Adrenal gland (tissue), 12 donors: ENCODE data around the gene CD53. TPM values are rescaled to one million over a fixed set of nuclear protein-coding genes. Genes with fewer than 3 reads are reported as not detected.

Source experiments
- DNase-seq, 7 donors: peaks; one replicate each; pipeline ENCODE4 v3.0.0-alpha.2; 2019 to 2020
- H3K27ac ChIP-seq, 5 donors: fragments of 200-600 bp; sonication (generic) in 4 of 5; 1 replicate in 3 of 5; 2 replicates in 2 of 5; pipeline versions ENCODE4 v1.5.1 to v1.8.0; 2016 to 2020; ENCODE audit warnings: mild to moderate bottlenecking in 1 of 5
- H3K27me3 ChIP-seq: fragments of 200-600 bp; 2 replicates; pipeline ENCODE4 v1.8.0; 2021
- H3K36me3 ChIP-seq, 2 donors: fragments of 200-600 bp; replicated peaks in 1 of 2; 1 replicate in 1 of 2; 2 replicates in 1 of 2; pipeline versions ENCODE4 v1.5.1 to v1.8.0; 2018 to 2022
- H3K4me1 ChIP-seq, 2 donors: fragments of 200-600 bp; replicated peaks in 1 of 2; 1 replicate in 1 of 2; 2 replicates in 1 of 2; pipeline versions ENCODE4 v1.5.1 to v1.8.0; 2018 to 2021
- H3K4me3 ChIP-seq, 4 donors: fragments of 200-600 bp; sonication (generic) in 3 of 4; one replicate each; pipeline ENCODE4 v1.5.1; 2016 to 2018
- H3K9me3 ChIP-seq, 3 donors: fragments of 200-600 bp; sonication (generic) in 1 of 3; replicated peaks in 1 of 3; 1 replicate in 2 of 3; 2 replicates in 1 of 3; pipeline versions ENCODE4 v1.5.1 to v1.8.0; 2016 to 2021
- POLR2A ChIP-seq, 2 donors: fragments of 450-650 bp; IDR thresholded peaks; one replicate each; pipeline ENCODE4 v1.6.1; 2017; ENCODE audit warnings: antibody characterized with exemption in 2 of 2, mild to moderate bottlenecking in 2 of 2, moderate library complexity in 1 of 2
- WGBS, 4 donors: extraction: QIAGEN DNeasy Blood & Tissue Kit in 2 of 4; methylation state at CpG; one replicate each; pipeline versions ENCODE4 v1.1.5 to v1.1.7; 2013 to 2017; 5-methylcytosine and 5-hydroxymethylcytosine counted together
- intact Hi-C, 2 donors: fragments of 100-400 bp; cut with DNase I; formaldehyde crosslinking; loops; one replicate each; pipeline versions ENCODE4 v1.14.1 to v1.15.0; 2022 to 2023
- polyA plus RNA-seq, 3 donors: library from polyadenylated mRNA; stranded (reverse); fragments of 200-250 nt in 2 of 3; fragments of 350-450 nt in 1 of 3; fragmentation: Illumina TruSeq in 1 of 3; extraction: RNeasy Lipid Tissue Mini Kit (QIAGEN cat#74804) in 1 of 3; gene quantifications; one replicate each; pipeline ENCODE4 v1.2.3, GENCODE V29; 2013 to 2014
- total RNA-seq, 9 donors: library from RNA; depleted of rRNA in 4 of 9; stranded (reverse); fragments of >200 nt in 4 of 9; fragments of 120-200 nt in 1 of 9; fragmentation: NEBNext Ultra II Directional in 1 of 9; extraction: Animal tissue kit (Norgen Biotek cat#: 25700) in 1 of 9; gene quantifications; one replicate each; pipeline versions ENCODE4 v1.1.0 to v1.2.4, GENCODE V29; 2013 to 2023
- TF ChIP-seq, protein P1 (sequence below), 6 experiments: fragments of 450-650 bp in 4 of 6; fragments of 200-600 bp in 2 of 6; sonication (generic) in 1 of 6; IDR thresholded peaks; 1 replicate in 5 of 6; 2 replicates in 1 of 6; pipeline versions ENCODE4 v1.5.1 to v1.8.0; 2016 to 2021; ENCODE audit warnings: antibody characterized with exemption in 6 of 6, mild to moderate bottlenecking in 2 of 6, moderate library complexity in 1 of 6
- donor health status: healthy with polysubstance abuse.
- donor health status: Bipolar disorder and iron deficiency.
- donor health status: DM: yes; HTN: yes; CAD: no.
- donor health status: DM: no; HTN: no; CAD: no.
- donor health status: DM: no; HTN: no; CAD: no.
- donor health status: DM: yes; HTN: yes; CAD: no.

CD53 gene
- total and polyA plus RNA-seq, 12 donors = 6.8 to 99.1 (median 37.9) TPM

DNA sequence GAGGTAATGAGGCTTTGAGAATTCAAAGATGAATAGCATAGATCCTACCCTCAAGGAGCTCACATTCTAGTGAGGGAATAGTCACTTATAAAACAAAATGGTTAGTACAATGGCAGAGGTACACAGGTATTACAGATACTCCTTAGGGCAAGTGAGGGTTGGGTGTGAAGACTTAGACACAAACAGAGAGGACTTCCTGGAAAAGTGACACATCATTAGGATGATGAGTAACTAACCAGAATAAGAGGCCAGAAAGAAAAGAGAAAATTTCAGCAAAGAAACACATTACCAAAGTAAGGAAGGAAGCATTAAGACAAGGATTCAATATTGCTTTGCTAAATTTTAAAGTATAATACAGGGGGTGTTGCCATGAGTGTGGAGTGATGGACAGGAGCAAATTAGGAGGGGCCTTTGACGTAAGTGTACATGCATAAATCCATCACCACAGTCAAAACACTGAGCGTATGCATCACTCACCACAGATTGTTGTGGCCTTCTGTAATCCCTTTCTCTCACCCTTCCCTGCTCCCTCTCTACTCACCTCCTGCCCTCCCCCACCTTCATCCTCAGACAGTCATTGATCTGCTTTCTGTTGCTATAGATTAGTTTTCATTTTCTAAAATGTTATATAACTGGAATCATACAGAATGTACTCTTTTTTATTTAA is 7.9 kb downstream of the CD53 start:
- 43 to 47% (median 44%) methylated on average over 2 of the region's 2 CpGs for WGBS, 4 donors
- H3K9me3 ChIP-seq = no peaks in the 10 kb centered on the region
- intact Hi-C loops = no loop called here
- peaks cover 0 to 5% of the 10 kb centered on the region in 2 donors for H3K4me1 ChIP-seq
- H3K4me3 ChIP-seq = no peak overlapping the region
- H3K27ac ChIP-seq = no peak overlapping the region
- no peaks in the 10 kb centered on the region for H3K36me3 ChIP-seq
- no peaks in the 10 kb centered on the region for H3K27me3 ChIP-seq
- TF ChIP-seq POLR2A (IDR thresholded peaks at IDR 0.05) = no peak
- TF ChIP-seq, protein P1, sequence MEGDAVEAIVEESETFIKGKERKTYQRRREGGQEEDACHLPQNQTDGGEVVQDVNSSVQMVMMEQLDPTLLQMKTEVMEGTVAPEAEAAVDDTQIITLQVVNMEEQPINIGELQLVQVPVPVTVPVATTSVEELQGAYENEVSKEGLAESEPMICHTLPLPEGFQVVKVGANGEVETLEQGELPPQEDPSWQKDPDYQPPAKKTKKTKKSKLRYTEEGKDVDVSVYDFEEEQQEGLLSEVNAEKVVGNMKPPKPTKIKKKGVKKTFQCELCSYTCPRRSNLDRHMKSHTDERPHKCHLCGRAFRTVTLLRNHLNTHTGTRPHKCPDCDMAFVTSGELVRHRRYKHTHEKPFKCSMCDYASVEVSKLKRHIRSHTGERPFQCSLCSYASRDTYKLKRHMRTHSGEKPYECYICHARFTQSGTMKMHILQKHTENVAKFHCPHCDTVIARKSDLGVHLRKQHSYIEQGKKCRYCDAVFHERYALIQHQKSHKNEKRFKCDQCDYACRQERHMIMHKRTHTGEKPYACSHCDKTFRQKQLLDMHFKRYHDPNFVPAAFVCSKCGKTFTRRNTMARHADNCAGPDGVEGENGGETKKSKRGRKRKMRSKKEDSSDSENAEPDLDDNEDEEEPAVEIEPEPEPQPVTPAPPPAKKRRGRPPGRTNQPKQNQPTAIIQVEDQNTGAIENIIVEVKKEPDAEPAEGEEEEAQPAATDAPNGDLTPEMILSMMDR (IDR thresholded peaks at IDR 0.05) = no peak
- DNase-seq = no peak

DNA sequence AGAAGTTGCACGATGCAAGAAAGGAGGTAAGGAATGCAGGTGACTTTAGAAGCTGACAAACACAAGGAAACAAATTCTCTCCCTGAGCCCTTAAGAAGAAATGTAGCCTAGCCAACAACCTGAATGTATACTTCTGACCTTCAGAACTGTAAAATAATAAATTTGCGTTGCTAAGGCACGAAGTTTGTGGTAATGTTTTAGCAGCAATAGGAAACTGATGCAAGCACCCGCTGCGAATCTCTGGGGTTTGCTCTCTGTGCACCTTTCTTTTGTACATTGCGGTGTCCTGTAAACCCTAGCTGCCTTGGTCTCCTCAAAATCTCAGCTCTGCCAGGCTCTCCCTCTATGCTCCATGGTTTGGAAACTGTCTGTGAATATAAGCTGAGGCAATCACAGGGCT is 15.1 kb downstream of the CD53 start:
- no peak for DNase-seq
- TF ChIP-seq, protein P1 (IDR thresholded peaks at IDR 0.05) = no peak
- TF ChIP-seq POLR2A (IDR thresholded peaks at IDR 0.05) = no peak

DNA sequence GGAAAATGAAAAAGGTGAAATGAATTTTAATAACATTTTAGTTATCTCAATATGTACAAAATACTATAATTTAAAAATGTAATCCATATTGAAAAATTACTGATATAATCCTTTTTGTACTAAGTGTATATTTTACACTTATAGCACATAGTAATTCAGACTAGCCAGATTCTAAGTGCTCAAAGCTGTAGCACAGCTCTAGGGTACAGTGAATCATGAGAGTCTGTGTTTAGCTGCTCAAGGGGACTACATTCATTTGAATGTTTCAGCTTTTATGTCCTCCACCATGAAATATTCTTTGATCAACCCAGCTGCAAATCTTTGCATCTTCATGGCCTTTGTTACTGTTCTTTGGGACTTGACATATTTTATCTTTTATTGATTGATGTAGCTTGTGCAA is 15.7 kb downstream of the CD53 start:
- no peak for DNase-seq
- Histone ChIP-seq H3K36me3 (no peaks in the 10 kb centered on the region), H3K9me3 (no peaks in the 10 kb centered on the region), H3K27me3 (no peaks in the 10 kb centered on the region), H3K27ac (no peak overlapping the region), H3K4me1 (no peaks in the 10 kb centered on the region), H3K4me3 (no peak overlapping the region)
- TF ChIP-seq, protein P1 (IDR thresholded peaks at IDR 0.05) = no peak
- TF ChIP-seq POLR2A (IDR thresholded peaks at IDR 0.05) = no peak
- intact Hi-C loops = no loop called here

More for the DNA sequence above, 15.1 kb downstream of the CD53 start:
- Histone ChIP-seq H3K9me3 (no peaks in the 10 kb centered on the region), H3K27ac (no peak overlapping the region), H3K4me1 (no peaks in the 10 kb centered on the region), H3K36me3 (no peaks in the 10 kb centered on the region), H3K4me3 (no peak overlapping the region), H3K27me3 (no peaks in the 10 kb centered on the region)
- intact Hi-C loops = no loop called here
- 67 to 86% (median 76%) methylated on average over 6 of the region's 6 CpGs for WGBS, 4 donors

DNA sequence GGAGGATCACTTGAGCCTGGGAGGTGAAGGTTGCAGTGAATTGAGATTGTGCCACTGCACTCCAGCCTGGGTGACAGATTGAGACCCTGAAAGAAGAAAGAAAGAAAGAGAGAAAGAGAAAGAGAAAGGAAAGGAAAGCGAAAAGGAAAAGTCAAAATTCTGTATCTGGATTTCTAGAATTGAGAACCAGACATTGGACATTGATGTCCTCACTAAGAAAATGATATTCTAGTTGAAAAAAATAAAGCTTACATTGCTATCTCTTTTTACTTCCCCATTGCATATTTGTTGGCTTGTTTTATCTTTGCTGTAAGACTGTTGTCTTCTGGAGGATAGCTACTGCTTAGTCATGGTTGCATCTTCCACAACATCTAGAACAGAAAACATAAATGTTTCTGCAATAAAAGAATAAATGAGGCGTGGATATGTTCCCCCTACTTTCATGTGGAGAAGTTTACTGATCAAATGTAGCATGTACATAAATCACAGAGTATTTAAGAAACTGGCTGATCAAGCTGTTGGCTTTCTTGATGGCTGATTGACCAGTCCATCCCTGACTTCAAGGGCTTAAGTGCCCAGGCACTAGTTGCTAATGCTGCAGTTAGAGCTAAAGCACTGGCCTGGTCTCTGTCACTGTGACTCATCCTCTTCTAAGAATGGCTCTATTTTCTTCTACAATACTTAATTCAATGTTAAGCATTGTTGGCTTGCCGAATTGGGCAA is 17.7 kb downstream of the CD53 start:
- DNase-seq = no peak
- Histone ChIP-seq H3K4me3 (no peak overlapping the region), H3K27me3 (no peaks in the 10 kb centered on the region), H3K36me3 (no peaks in the 10 kb centered on the region), H3K4me1 (no peaks in the 10 kb centered on the region), H3K27ac (no peak overlapping the region), H3K9me3 (no peaks in the 10 kb centered on the region)
- intact Hi-C loops = no loop called here
- TF ChIP-seq, protein P1 (IDR thresholded peaks at IDR 0.05) = no peak
- TF ChIP-seq POLR2A (IDR thresholded peaks at IDR 0.05) = no peak
- WGBS, 4 donors = 59 to 77% (median 71%) methylated on average over 3 of the region's 3 CpGs
